Transverse colon (tissue), 4 donors: ENCODE data around the gene RYR3. TPM values are rescaled to one million over a fixed set of nuclear protein-coding genes. Genes with fewer than 3 reads are reported as not detected.

Experiments used
- DNase-seq: peaks from one replicate; pipeline ENCODE4 v3.0.0-alpha.2; 2019
- H3K27ac ChIP-seq, 4 donors: fragments of 200-600 bp; sonication (generic); 2 replicates each; pipeline ENCODE4 v1.5.1; 2016 to 2018; ENCODE audit warnings: inconsistent platforms in 4 of 4
- H3K27me3 ChIP-seq: fragments of 200-600 bp; sonication (generic); 2 replicates; pipeline ENCODE4 v1.5.1; 2017; ENCODE audit warnings: inconsistent platforms
- H3K36me3 ChIP-seq, 4 donors: fragments of 200-600 bp; sonication (generic); 2 replicates each; pipeline ENCODE4 v1.5.1; 2017 to 2019; ENCODE audit warnings: inconsistent platforms in 4 of 4
- H3K4me1 ChIP-seq, 4 donors: fragments of 200-600 bp; sonication (generic); 2 replicates each; pipeline ENCODE4 v1.5.1; 2017 to 2020; ENCODE audit warnings: inconsistent platforms in 4 of 4
- H3K4me3 ChIP-seq, 4 donors: fragments of 200-600 bp; sonication (generic); 1 replicate in 1 of 4; 2 replicates in 3 of 4; pipeline versions ENCODE4 v1.5.1 to v1.6.1; 2017 to 2019; ENCODE audit warnings: inconsistent platforms in 4 of 4
- H3K9me3 ChIP-seq, 2 donors: fragments of 200-600 bp; sonication (generic); 2 replicates each; pipeline ENCODE4 v1.5.1; 2017 to 2019; ENCODE audit warnings: inconsistent platforms in 2 of 2
- EP300 ChIP-seq: sonication (generic); formaldehyde crosslinking; IDR thresholded peaks from one replicate; pipeline ENCODE4 v1.6.1; 2017; ENCODE audit warnings: antibody characterized with exemption, low read depth
- POLR2A ChIP-seq: fragments of 450-650 bp; IDR thresholded peaks from one replicate; pipeline ENCODE4 v1.6.1; 2016; ENCODE audit warnings: antibody characterized with exemption, mild to moderate bottlenecking, moderate library complexity
- POLR2AphosphoS5 ChIP-seq, 3 donors: sonication (generic); formaldehyde crosslinking; IDR thresholded peaks; one replicate each; pipeline ENCODE4 v1.6.1; 2016; ENCODE audit warnings: antibody characterized with exemption in 3 of 3
- WGBS, 2 donors: methylation state at CpG; one replicate each; pipeline ENCODE4 v1.1.5; 2018; ENCODE audit warnings: low coverage in 1 of 2; 5-methylcytosine and 5-hydroxymethylcytosine counted together
- in situ Hi-C, 4 donors: fragments of 200-750 bp; cut with MboI; loops; one replicate each; pipeline versions ENCODE4 v1.15.0 to v1.15.1; 2017; ENCODE audit warnings: low sequenced_read_pairs in 3 of 4, low pct_ligation_motif_present in 1 of 4, low pct_unique_long_range_greater_than_20kb in 1 of 4
- intact Hi-C: fragments of 100-400 bp; cut with DNase I; formaldehyde crosslinking; loops from one replicate; pipeline ENCODE4 v1.15.1; 2023; ENCODE audit warnings: low total_unique reads
- total RNA-seq, 4 donors: library from RNA; depleted of rRNA; stranded (reverse); fragments of >200 nt; gene quantifications; one replicate each; pipeline ENCODE4 v1.1.0, GENCODE V29; 2016
- TF ChIP-seq, protein P1 (sequence below), 5 experiments: fragments of 200-600 bp in 3 of 5; fragments of 450-650 bp in 2 of 5; sonication (generic) in 3 of 5; IDR thresholded peaks; 1 replicate in 2 of 5; 2 replicates in 3 of 5; pipeline ENCODE4 v1.5.1; 2016 to 2017; ENCODE audit warnings: antibody characterized with exemption in 5 of 5, inconsistent platforms in 3 of 5, mild to moderate bottlenecking in 2 of 5, moderate library complexity in 1 of 5

RYR3 gene
- total RNA-seq, 4 donors from 2014 or later, result 0.96 to 9.7 (median 5.4) TPM

DNA sequence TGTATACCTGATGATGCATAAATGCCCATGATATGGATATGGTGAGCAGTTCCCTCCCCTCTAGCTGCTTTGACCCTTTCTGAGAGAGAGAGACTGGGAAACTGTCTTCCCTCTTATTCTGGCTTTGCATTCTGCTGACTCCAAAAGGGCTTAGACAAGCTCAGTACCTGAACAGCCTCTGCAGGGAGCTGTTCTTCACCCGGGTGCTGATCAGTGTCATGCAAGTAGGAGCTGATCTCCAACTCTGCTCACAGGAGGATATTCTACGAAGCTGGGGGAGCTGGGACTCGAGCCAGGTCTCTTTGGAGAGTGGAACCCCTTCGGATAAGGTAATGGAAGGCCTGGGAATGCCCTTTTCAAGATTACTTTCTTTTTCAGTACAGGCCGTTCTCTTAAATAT lies 237.1 kb downstream of the RYR3 start:
- Histone ChIP-seq H3K9me3 (no peaks in the 10 kb centered on the region), H3K27me3 (no peaks in the 10 kb centered on the region), H3K27ac (no peak overlapping the region), H3K36me3 (no peaks in the 10 kb centered on the region), H3K4me3 (no peak overlapping the region), H3K4me1 (no peaks in the 10 kb centered on the region)
- intact Hi-C loops (no loop called here), in situ Hi-C loops (no loop called here)
- TF ChIP-seq POLR2AphosphoS5 (IDR thresholded peaks at IDR 0.05), result no peak
- TF ChIP-seq EP300, result no peak
- TF ChIP-seq POLR2A, result no peak
- TF ChIP-seq, protein P1, sequence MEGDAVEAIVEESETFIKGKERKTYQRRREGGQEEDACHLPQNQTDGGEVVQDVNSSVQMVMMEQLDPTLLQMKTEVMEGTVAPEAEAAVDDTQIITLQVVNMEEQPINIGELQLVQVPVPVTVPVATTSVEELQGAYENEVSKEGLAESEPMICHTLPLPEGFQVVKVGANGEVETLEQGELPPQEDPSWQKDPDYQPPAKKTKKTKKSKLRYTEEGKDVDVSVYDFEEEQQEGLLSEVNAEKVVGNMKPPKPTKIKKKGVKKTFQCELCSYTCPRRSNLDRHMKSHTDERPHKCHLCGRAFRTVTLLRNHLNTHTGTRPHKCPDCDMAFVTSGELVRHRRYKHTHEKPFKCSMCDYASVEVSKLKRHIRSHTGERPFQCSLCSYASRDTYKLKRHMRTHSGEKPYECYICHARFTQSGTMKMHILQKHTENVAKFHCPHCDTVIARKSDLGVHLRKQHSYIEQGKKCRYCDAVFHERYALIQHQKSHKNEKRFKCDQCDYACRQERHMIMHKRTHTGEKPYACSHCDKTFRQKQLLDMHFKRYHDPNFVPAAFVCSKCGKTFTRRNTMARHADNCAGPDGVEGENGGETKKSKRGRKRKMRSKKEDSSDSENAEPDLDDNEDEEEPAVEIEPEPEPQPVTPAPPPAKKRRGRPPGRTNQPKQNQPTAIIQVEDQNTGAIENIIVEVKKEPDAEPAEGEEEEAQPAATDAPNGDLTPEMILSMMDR (IDR thresholded peaks at IDR 0.05), result no peak
- DNase-seq, result no peak
- WGBS, 2 donors, result 30 to 43% methylated on average over 4 to 5 of the region's 5 CpGs

DNA sequence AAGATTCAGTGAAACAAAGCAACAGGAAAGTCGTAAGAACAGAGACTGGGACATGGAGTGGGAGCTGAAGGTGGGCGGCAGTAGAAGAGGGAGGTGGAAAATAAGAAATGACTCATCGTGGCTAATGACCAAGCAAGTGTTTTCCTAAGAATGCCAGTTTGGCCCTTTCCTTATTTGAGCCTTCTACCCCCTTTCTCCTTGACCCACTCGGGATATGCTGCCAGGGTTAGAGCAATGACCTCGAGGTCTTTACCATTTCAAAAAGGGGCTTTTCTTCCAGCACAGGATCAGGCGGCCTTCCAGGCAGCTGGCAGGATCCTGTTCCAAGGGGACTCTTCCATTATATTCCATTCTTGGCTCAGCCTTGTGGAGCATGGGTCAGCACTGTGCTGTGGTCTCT lies 241.1 kb downstream of the RYR3 start:
- no peaks in the 10 kb centered on the region for H3K4me1 ChIP-seq
- H3K4me3 ChIP-seq, result no peak overlapping the region
- H3K27ac ChIP-seq, result no peak overlapping the region
- intact Hi-C loops, result no loop called here
- no peak for DNase-seq
- no peaks in the 10 kb centered on the region for H3K27me3 ChIP-seq
- no peak for TF ChIP-seq POLR2AphosphoS5 (IDR thresholded peaks at IDR 0.05)
- TF ChIP-seq, protein P1 (IDR thresholded peaks at IDR 0.05), result no peak
- no peak for TF ChIP-seq EP300
- no peak for TF ChIP-seq POLR2A
- no peaks in the 10 kb centered on the region for H3K36me3 ChIP-seq
- in situ Hi-C loops, result no loop called here
- no peaks in the 10 kb centered on the region for H3K9me3 ChIP-seq
- 29 to 56% methylated on average over 4 to 6 of the region's 6 CpGs for WGBS, 2 donors

DNA sequence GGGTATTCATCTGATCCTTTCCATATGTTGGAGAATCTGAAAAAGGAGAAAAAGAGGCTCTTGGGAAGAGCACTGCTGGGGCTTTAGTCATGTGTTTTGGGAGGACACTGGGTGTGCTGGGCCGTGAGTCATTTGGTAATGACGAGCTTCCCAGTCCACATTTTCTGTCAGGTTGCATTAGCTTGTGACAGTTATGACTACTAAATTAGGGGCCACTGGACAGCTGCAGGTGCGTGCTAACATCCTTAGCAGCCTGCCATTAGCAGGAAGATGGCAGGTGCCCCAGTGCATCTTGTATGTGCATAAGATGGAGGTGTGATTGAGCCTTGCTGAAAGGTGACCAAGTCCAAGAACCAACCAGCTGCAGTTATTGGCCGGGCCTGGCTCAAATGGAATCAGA lies 242.4 kb downstream of the RYR3 start:
- TF ChIP-seq, protein P1 (IDR thresholded peaks at IDR 0.05), result no peak
- TF ChIP-seq EP300 (no peak), POLR2AphosphoS5 (IDR thresholded peaks at IDR 0.05) (no peak), POLR2A (no peak)
- Histone ChIP-seq H3K4me1 (no peaks in the 10 kb centered on the region), H3K9me3 (no peaks in the 10 kb centered on the region), H3K27me3 (no peaks in the 10 kb centered on the region), H3K27ac (no peak overlapping the region), H3K4me3 (no peak overlapping the region), H3K36me3 (no peaks in the 10 kb centered on the region)
- intact Hi-C loops, result no loop called here
- DNase-seq, result no peak
- 85% methylated on average over 4 of the region's 4 CpGs; no CpG with 5 or more reads in 1 of the 2 donors for WGBS, 2 donors
- in situ Hi-C loops, result no loop called here

DNA sequence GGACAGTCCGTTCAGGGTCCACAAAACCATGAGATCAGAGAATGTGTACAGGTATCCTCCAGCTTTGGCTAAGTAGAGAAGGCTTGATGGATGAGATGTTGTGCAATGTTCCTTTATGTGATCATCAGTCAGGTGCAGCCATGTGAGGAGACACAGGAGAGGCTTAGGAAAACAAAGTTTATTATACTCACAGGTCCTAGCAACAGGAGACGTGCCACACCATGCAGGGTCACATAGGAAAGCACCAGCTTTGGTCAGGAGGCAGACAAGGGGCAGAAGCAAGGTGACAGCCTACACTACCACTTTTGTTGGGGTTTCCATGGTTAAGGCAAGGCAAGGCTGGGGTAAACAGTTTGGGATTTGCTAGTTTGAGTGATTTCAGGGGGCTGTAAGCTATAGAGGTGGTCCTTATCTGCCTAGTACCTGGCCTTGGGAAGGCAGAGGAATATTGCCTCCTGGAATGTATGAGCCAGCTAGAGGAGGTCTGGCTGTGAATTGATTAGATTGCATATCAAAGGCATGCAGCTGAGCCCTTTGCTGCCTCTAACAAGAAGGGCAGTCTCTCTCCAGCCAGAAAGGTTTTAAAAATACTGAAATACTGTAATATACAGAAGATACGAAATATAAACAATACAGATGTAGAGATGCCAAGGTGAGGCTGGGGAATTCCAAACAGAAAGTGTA lies 248.6 kb downstream of the RYR3 start:
- no peak overlapping the region for H3K27ac ChIP-seq
- no peak for DNase-seq
- H3K4me1 ChIP-seq, result no peaks in the 10 kb centered on the region
- in situ Hi-C loops (no loop called here), intact Hi-C loops (no loop called here)
- TF ChIP-seq, protein P1 (IDR thresholded peaks at IDR 0.05), result no peak
- 58 to 63% methylated on average over 2 to 3 of the region's 3 CpGs for whole genome bisulfite sequencing, 2 donors
- H3K27me3 ChIP-seq, result no peaks in the 10 kb centered on the region
- no peaks in the 10 kb centered on the region for H3K36me3 ChIP-seq
- no peak overlapping the region for H3K4me3 ChIP-seq
- H3K9me3 ChIP-seq, result no peaks in the 10 kb centered on the region
